ENCODE data around the gene TMTC3. TPM values are rescaled to one million over a fixed set of nuclear protein-coding genes. Genes with fewer than 3 reads are reported as not detected.

TMTC3 gene
- total and polyA plus RNA-seq, 2 donors (not counting 3 experiments of a cell fraction or from before 2014, with no cell fraction given): 7.8 to 36.5 TPM

DNA sequence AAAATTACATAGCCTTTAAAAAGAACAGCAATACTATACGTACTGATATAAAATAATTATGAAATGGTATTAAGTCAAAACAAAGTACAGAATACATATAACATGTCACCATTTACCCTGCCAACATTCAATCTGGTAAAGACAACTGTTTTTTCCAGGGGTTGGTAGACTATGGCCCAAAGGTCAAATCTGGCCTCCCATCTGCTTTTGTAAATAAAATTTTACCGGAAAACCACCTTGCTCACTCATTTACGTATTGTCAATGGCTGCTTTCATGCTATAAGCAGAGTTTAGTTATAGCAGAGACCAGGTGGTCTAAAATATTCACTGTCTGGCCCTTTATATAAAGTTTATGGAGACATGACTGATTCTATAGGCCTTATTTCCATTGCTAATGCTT lies 14.3 kb upstream of the TMTC3 start:
- Histone ChIP-seq H3K4me1 (ENCODE audit: control insufficient read depth, extremely low read depth, insufficient read depth, low read length) (no peaks in the 10 kb centered on the region), H3K9ac (replicated peaks; ENCODE audit: extremely low read depth, insufficient read depth, low read length) (no peak overlapping the region), H3K9me3 (replicated peaks; ENCODE audit: control insufficient read depth, insufficient read depth, low read length) (no peaks in the 10 kb centered on the region), H3K27me3 (ENCODE audit: control insufficient read depth in 2 of 2, insufficient read depth in 2 of 2, low read length in 2 of 2) (no peaks in the 10 kb centered on the region), H3K36me3 (ENCODE audit: control insufficient read depth in 2 of 2, extremely low read depth in 1 of 2, insufficient read depth in 2 of 2, low read length in 2 of 2) (peaks cover 0 to 5% of the 10 kb centered on the region in 2 experiments), H2AFZ (ENCODE audit: low read depth, low read length) (no peak overlapping the region), H3K4me2 (ENCODE audit: insufficient read depth, low read length) (no peak overlapping the region), H3K4me3 (replicated peaks in 1 of 3; ENCODE audit: insufficient read depth in 1 of 3, low read depth in 1 of 3, low read length in 3 of 3) (no peak overlapping the region), H3K79me2 (ENCODE audit: control insufficient read depth, insufficient read depth, low read length) (no peaks in the 10 kb centered on the region), H3K9me1 (replicated peaks; ENCODE audit: control insufficient read depth, extremely low read depth, insufficient read depth, low read length) (no peaks in the 10 kb centered on the region), H3K27ac (ENCODE audit: insufficient read depth, low read depth, low read length) (no peak overlapping the region), H4K20me1 (replicated peaks; ENCODE audit: control insufficient read depth, extremely low read depth, insufficient read depth, low read length) (no peaks in the 10 kb centered on the region)
- no peak for TF ChIP-seq POLR2A (IDR thresholded peaks at IDR 0.05; ENCODE audit: low read depth, low read length)
- no peak for TF ChIP-seq JUN (IDR thresholded peaks at IDR 0.05; ENCODE audit: borderline replicate concordance, insufficient read depth, insufficient read length, low read depth)
- TF ChIP-seq MAX (IDR thresholded peaks at IDR 0.05; ENCODE audit: insufficient read depth, insufficient read length): no peak
- no peak for TF ChIP-seq GATA2 (IDR thresholded peaks at IDR 0.05; ENCODE audit: insufficient read depth, insufficient read length, low read depth, low read length)
- TF ChIP-seq MYC (IDR thresholded peaks at IDR 0.05; ENCODE audit: low read depth, low read length): no peak
- no peak for TF ChIP-seq EZH2 (IDR thresholded peaks at IDR 0.05; ENCODE audit: borderline replicate concordance, low read depth, low read length, severe bottlenecking)
- no peak for TF ChIP-seq POLR2AphosphoS5 (IDR thresholded peaks at IDR 0.05; ENCODE audit: insufficient read depth, low read depth, low read length)
- no peak for TF ChIP-seq CTCF (IDR thresholded peaks at IDR 0.05; ENCODE audit: extremely low read depth in 1 of 2, insufficient read depth in 1 of 2, low read depth in 1 of 2, low read length in 2 of 2)
- no peak for TF ChIP-seq FOS (IDR thresholded peaks at IDR 0.05; ENCODE audit: borderline replicate concordance, insufficient read depth, low read length)
- CTCF ChIA-PET: no interaction called here
- no TSS peak for BruUV-seq (replicated peaks)
- no peak for DNase-seq (ENCODE audit: low read depth, low spot score)
- POLR2A ChIA-PET: no interaction called here
- dilution Hi-C loops (cut with MboI; ENCODE audit: extremely low pct_ligation_motif_present, low sequenced_read_pairs) (no loop called here), intact Hi-C loops (cut with micrococcal nuclease) (no loop called here)
- no peak for FAIRE-seq

Data from endothelial cell of umbilical vein (primary cell).